ENCODE results near the gene ATXN7L2. TPM values are rescaled to one million over a fixed set of nuclear protein-coding genes. Genes with fewer than 3 reads are reported as not detected.
"Not testable (repeated sequence)": the region's sequence is repeated elsewhere in the genome, so short reads cannot be mapped to it uniquely, and the experiment has no call there.

ATXN7L2 gene
- total RNA-seq = 2.6 TPM

GRCh38 chr1:109483672-109484518 lies at the start of gene ATXN7L2:
ATXN7L2 (plus strand) TSS chr1:109483905; CDS start chr1:109483954, 49 bp downstream.
- DNase-seq = peak; percentile 92

- no peak for DNase-seq
Measured at GRCh38 chr1:109434484-109434883, 49.2 kb upstream of the ATXN7L2 start.

GRCh38 chr1:109438798-109439297 lies 44.9 kb upstream of the ATXN7L2 start:
- no peak for DNase-seq

- no peak for DNase-seq
Measured at GRCh38 chr1:109441069-109441468, 42.6 kb upstream of the ATXN7L2 start.

GRCh38 chr1:109443476-109443875 lies 40.2 kb upstream of the ATXN7L2 start:
- no peak for DNase-seq

GRCh38 chr1:109444346-109444745 lies 39.4 kb upstream of the ATXN7L2 start:
- DNase-seq = no peak

GRCh38 chr1:109445949-109446695 lies 37.6 kb upstream of the ATXN7L2 start:
- DNase-seq = not testable (repeated sequence)

- DNase-seq = no peak
Measured at GRCh38 chr1:109447524-109447923, 36.2 kb upstream of the ATXN7L2 start.

GRCh38 chr1:109454497-109455133 lies 29.1 kb upstream of the ATXN7L2 start:
- DNase-seq = no peak

- DNase-seq = no peak
Measured at GRCh38 chr1:109457819-109458218, 25.9 kb upstream of the ATXN7L2 start.

GRCh38 chr1:109466125-109466451 lies 17.6 kb upstream of the ATXN7L2 start:
- no peak for DNase-seq

GRCh38 chr1:109466452-109467300 lies 17.0 kb upstream of the ATXN7L2 start, which contains the start of gene SYPL2:
SYPL2 (plus strand) TSS chr1:109466546; CDS start chr1:109466844, 298 bp downstream.
- DNase-seq = no peak

GRCh38 chr1:109467301-109467777 lies 16.4 kb upstream of the ATXN7L2 start:
- no peak for DNase-seq

- DNase-seq = no peak
Measured at GRCh38 chr1:109468061-109468460, 15.6 kb upstream of the ATXN7L2 start.

- no peak for DNase-seq
Measured at GRCh38 chr1:109468903-109469302, 14.8 kb upstream of the ATXN7L2 start.

- DNase-seq = no peak
Measured at GRCh38 chr1:109470245-109470644, 13.5 kb upstream of the ATXN7L2 start.

GRCh38 chr1:109472779-109473178 lies 10.9 kb upstream of the ATXN7L2 start:
- no peak for DNase-seq

GRCh38 chr1:109473284-109474057 lies 10.2 kb upstream of the ATXN7L2 start:
- not testable (repeated sequence) for DNase-seq

GRCh38 chr1:109474697-109475096 lies 9.0 kb upstream of the ATXN7L2 start:
- DNase-seq = no peak

GRCh38 chr1:109475261-109475660 lies 8.4 kb upstream of the ATXN7L2 start:
- no peak for DNase-seq

GRCh38 chr1:109476825-109477224 lies 6.9 kb upstream of the ATXN7L2 start:
- DNase-seq = no peak
